ENCODE data around the gene HIF1A.

DNA sequence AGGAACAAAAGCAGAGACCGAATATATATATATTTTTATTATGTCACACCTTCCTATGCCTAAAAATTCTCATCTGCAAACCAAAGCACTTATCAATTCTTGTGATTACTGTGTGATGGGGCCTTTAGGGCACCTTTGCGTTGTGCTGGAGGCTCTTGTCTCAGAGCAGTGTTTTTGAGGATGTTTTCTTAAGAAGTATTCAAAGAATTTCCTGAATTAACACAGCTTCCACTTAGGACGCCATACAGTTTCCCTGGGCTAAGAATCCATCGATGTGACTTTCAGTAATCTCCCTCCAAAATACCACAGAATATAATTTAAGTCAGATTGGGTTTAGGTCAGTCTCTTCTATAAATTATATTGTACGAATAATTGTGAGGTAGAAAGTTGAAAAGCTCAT is 22.0 kb upstream of the HIF1A start:
- TF ChIP-seq, protein P1, sequence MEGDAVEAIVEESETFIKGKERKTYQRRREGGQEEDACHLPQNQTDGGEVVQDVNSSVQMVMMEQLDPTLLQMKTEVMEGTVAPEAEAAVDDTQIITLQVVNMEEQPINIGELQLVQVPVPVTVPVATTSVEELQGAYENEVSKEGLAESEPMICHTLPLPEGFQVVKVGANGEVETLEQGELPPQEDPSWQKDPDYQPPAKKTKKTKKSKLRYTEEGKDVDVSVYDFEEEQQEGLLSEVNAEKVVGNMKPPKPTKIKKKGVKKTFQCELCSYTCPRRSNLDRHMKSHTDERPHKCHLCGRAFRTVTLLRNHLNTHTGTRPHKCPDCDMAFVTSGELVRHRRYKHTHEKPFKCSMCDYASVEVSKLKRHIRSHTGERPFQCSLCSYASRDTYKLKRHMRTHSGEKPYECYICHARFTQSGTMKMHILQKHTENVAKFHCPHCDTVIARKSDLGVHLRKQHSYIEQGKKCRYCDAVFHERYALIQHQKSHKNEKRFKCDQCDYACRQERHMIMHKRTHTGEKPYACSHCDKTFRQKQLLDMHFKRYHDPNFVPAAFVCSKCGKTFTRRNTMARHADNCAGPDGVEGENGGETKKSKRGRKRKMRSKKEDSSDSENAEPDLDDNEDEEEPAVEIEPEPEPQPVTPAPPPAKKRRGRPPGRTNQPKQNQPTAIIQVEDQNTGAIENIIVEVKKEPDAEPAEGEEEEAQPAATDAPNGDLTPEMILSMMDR (IDR thresholded peaks at IDR 0.05) = no peak
- no peak for TF ChIP-seq POLR2A (IDR thresholded peaks at IDR 0.05)

All from uterus (tissue), 2 donors.